Endothelial cell of umbilical vein (primary cell): ENCODE results near the gene FAM180A. TPM values are rescaled to one million over a fixed set of nuclear protein-coding genes. Genes with fewer than 3 reads are reported as not detected.

ENCODE experiments used
- BruUV-seq: library from RNA; stranded (reverse); fragments of 400-500 nt; replicated peaks from 2 replicates; lab custom pipeline; 2021; lab: Mats Ljungman, UMichigan
- CTCF ChIA-PET: fragments of 300-600, 350-600 bp; sonication (Branson Sonifier 250); formaldehyde crosslinking; loops from one replicate; lab custom pipeline; 2021; ENCODE audit warnings: antibody characterized with exemption, inconsistent platforms; lab: Charles Lee
- POLR2A ChIA-PET: fragments of 300-600, 350-600 bp; sonication (Branson Sonifier 250); formaldehyde crosslinking; loops from one replicate; lab custom pipeline; 2021; ENCODE audit warnings: antibody characterized with exemption, inconsistent platforms; lab: Charles Lee
- DNase-seq: peaks from one replicate; pipeline ENCODE4 v3.0.0-alpha.2; 2011; ENCODE audit warnings: low read depth, low spot score
- FAIRE-seq: peaks from 2 replicates; lab custom pipeline; 2011; peaks lifted over from hg19 to GRCh38; lab: Jason Lieb, UNC
- H2AFZ ChIP-seq: 2 replicates; pipeline ENCODE4 v1.6.0; 2012; ENCODE audit warnings: low read depth, low read length, control low read depth, inconsistent platforms
- H3K27ac ChIP-seq: 2 replicates; pipeline ENCODE4 v1.5.1; 2011; ENCODE audit warnings: low read depth, mild to moderate bottlenecking, control low read depth, low read length, moderate library complexity; ENCODE audit not compliant: insufficient read depth
- H3K27me3 ChIP-seq, 2 experiments: 2 replicates each; pipeline versions ENCODE4 v1.6.0 to v1.6.1; 2011; ENCODE audit warnings: low read length in 2 of 2, mixed read lengths in 1 of 2; ENCODE audit not compliant: control insufficient read depth in 2 of 2, insufficient read depth in 2 of 2
- H3K36me3 ChIP-seq, 2 experiments: 2 replicates in 1 of 2; 3 replicates in 1 of 2; pipeline ENCODE4 v1.5.1; 2011; ENCODE audit warnings: low read length in 2 of 2, mild to moderate bottlenecking in 1 of 2, moderate library complexity in 1 of 2; ENCODE audit not compliant: control insufficient read depth in 2 of 2, insufficient read depth in 2 of 2; ENCODE audit errors: extremely low read depth in 1 of 2
- H3K4me1 ChIP-seq: 3 replicates; pipeline ENCODE4 v1.5.1; 2011; ENCODE audit warnings: mild to moderate bottlenecking, low read length; ENCODE audit not compliant: control insufficient read depth, insufficient read depth; ENCODE audit errors: extremely low read depth
- H3K4me2 ChIP-seq: 2 replicates; pipeline ENCODE4 v1.6.1; 2011; ENCODE audit warnings: low read length, control low read depth, mixed read lengths; ENCODE audit not compliant: insufficient read depth
- H3K4me3 ChIP-seq, 3 experiments: fragments of 200-600 bp in 1 of 3; sonication (generic), shearing (Covaris generic) in 1 of 3; replicated peaks in 1 of 3; 2 replicates each; pipeline ENCODE4 v1.5.1; 2011 to 2016; ENCODE audit warnings: control low read depth in 3 of 3, low read length in 3 of 3, mild to moderate bottlenecking in 2 of 3, inconsistent platforms in 1 of 3, low read depth in 1 of 3, moderate library complexity in 1 of 3; ENCODE audit not compliant: insufficient read depth in 1 of 3
- H3K79me2 ChIP-seq: 2 replicates; pipeline ENCODE4 v1.6.0; 2012; ENCODE audit warnings: low read length, inconsistent platforms; ENCODE audit not compliant: control insufficient read depth, insufficient read depth
- H3K9ac ChIP-seq: replicated peaks from 2 replicates; pipeline ENCODE3; 2011; ENCODE audit warnings: low read length, control low read depth; ENCODE audit not compliant: insufficient read depth; ENCODE audit errors: extremely low read depth
- H3K9me1 ChIP-seq: replicated peaks from 3 replicates; pipeline ENCODE4 v1.6.0; 2011; ENCODE audit warnings: mild to moderate bottlenecking, low read length; ENCODE audit not compliant: control insufficient read depth, insufficient read depth; ENCODE audit errors: extremely low read depth
- H3K9me3 ChIP-seq: replicated peaks from 2 replicates; pipeline ENCODE4 v1.5.1; 2012; ENCODE audit warnings: low read length, inconsistent platforms; ENCODE audit not compliant: control insufficient read depth, insufficient read depth
- H4K20me1 ChIP-seq: replicated peaks from 2 replicates; pipeline ENCODE3; 2011; ENCODE audit warnings: mild to moderate bottlenecking, low read length; ENCODE audit not compliant: control insufficient read depth, insufficient read depth; ENCODE audit errors: extremely low read depth
- CTCF ChIP-seq, 2 donors: IDR thresholded peaks; 1 replicate in 1 of 2; 2 replicates in 1 of 2; pipeline ENCODE4 v1.5.1; 2011; ENCODE audit warnings: low read length in 2 of 2, mild to moderate bottlenecking in 2 of 2, moderate library complexity in 2 of 2, control low read depth in 1 of 2, inconsistent platforms in 1 of 2, low read depth in 1 of 2; ENCODE audit not compliant: insufficient read depth in 1 of 2; ENCODE audit errors: extremely low read depth in 1 of 2
- EZH2 ChIP-seq: IDR thresholded peaks from 2 replicates; pipeline ENCODE4 v1.6.1; 2012; ENCODE audit warnings: borderline replicate concordance, low read depth, mild to moderate bottlenecking, moderate library complexity, low read length, inconsistent platforms; ENCODE audit not compliant: severe bottlenecking
- FOS ChIP-seq: IDR thresholded peaks from 2 replicates; pipeline ENCODE4 v1.6.1; 2011; ENCODE audit warnings: mild to moderate bottlenecking, low read length, moderate library complexity, borderline replicate concordance; ENCODE audit not compliant: insufficient read depth
- GATA2 ChIP-seq: IDR thresholded peaks from 2 replicates; pipeline ENCODE4 v1.7.0; 2011; ENCODE audit warnings: low read depth, mild to moderate bottlenecking, moderate library complexity, mixed read lengths, low read length; ENCODE audit not compliant: insufficient read length, insufficient read depth
- JUN ChIP-seq: IDR thresholded peaks from 2 replicates; pipeline ENCODE4 v1.6.1; 2011; ENCODE audit warnings: borderline replicate concordance, low read depth; ENCODE audit not compliant: insufficient read length, insufficient read depth
- MAX ChIP-seq: IDR thresholded peaks from 2 replicates; pipeline ENCODE4 v1.6.1; 2011; ENCODE audit not compliant: insufficient read depth, insufficient read length
- MYC ChIP-seq: IDR thresholded peaks from one replicate; pipeline ENCODE4 v1.6.1; 2011; ENCODE audit warnings: mild to moderate bottlenecking, low read depth, low read length
- POLR2A ChIP-seq: IDR thresholded peaks from 2 replicates; pipeline ENCODE4 v1.6.1; 2012; ENCODE audit warnings: low read depth, mild to moderate bottlenecking, control low read depth, low read length
- POLR2AphosphoS5 ChIP-seq: IDR thresholded peaks from 2 replicates; pipeline ENCODE4 v1.6.1; 2012; ENCODE audit warnings: low read depth, mild to moderate bottlenecking, control low read depth, low read length, moderate library complexity; ENCODE audit not compliant: insufficient read depth
- dilution Hi-C: fragments of 300-500 bp; cut with MboI; formaldehyde crosslinking; loops from one replicate; pipeline ENCODE4 v1.15.0; 2019; ENCODE audit warnings: low sequenced_read_pairs; ENCODE audit not compliant: extremely low pct_ligation_motif_present
- intact Hi-C: fragments of 100-400 bp; cut with micrococcal nuclease; formaldehyde crosslinking; loops from one replicate; pipeline ENCODE4 v1.10.0; 2022
- polyA plus RNA-seq, 4 experiments: library from polyadenylated mRNA; depleted of rRNA in 3 of 4; stranded (reverse) in 3 of 4; unstranded in 1 of 4; fragments of >200 nt; gene quantifications; 2 replicates each; pipeline versions ENCODE4 v1.2.1 to v1.2.3, GENCODE V29; 2011 to 2012; ENCODE audit warnings: missing spikeins in 1 of 4
- total RNA-seq: library from RNA; stranded (reverse); gene quantifications from 2 replicates; pipeline ENCODE4 v1.2.3, GENCODE V29; 2021

The FAM180A gene
- total and polyA plus RNA-seq, 2 donors (not counting 3 experiments of a cell fraction or from before 2014, with no cell fraction given): not detected

- CTCF ChIA-PET: no interaction called here
These were observed 20.6 kb upstream of the FAM180A start for GRCh38 chr7:135769005-135769802.

More at GRCh38 chr7:135769005-135769802, 20.6 kb upstream of the FAM180A start:
- Histone ChIP-seq H3K27ac (no peak overlapping the region), H3K4me2 (no peak overlapping the region), H3K79me2 (no peaks in the 10 kb centered on the region), H3K4me3 (no peak overlapping the region), H3K9me3 (no peaks in the 10 kb centered on the region), H2AFZ (no peak overlapping the region), H3K9me1 (no peaks in the 10 kb centered on the region), H4K20me1 (no peaks in the 10 kb centered on the region), H3K4me1 (peaks cover 5% of the 10 kb centered on the region), H3K27me3 (peaks cover 0 to 3% of the 10 kb centered on the region in 2 experiments), H3K9ac (no peak overlapping the region), H3K36me3 (no peaks in the 10 kb centered on the region)
- POLR2A ChIA-PET: no interaction called here
- no peak for DNase-seq
- no peak for FAIRE-seq
- dilution Hi-C loops (no loop called here), intact Hi-C loops (no loop called here)
- TF ChIP-seq POLR2AphosphoS5 (no peak), POLR2A (no peak), JUN (no peak), CTCF (IDR thresholded peaks at IDR 0.05; ENCODE audit: extremely low read depth in 1 of 2, insufficient read depth in 1 of 2, low read depth in 1 of 2, low read length in 2 of 2) (no peak), EZH2 (no peak), FOS (no peak), MAX (no peak), GATA2 (no peak), MYC (no peak)
- no TSS peak for BruUV-seq
